ENCODE results near the gene BPIFB6.

The BPIFB6 gene

GRCh38 chr20:33064572-33065287 lies 33.3 kb downstream of the BPIFB6 start:
- DNase-seq, result no peak

GRCh38 chr20:33065785-33066184 lies 34.3 kb downstream of the BPIFB6 start:
- no peak for DNase-seq

GRCh38 chr20:33067806-33068205 lies 36.4 kb downstream of the BPIFB6 start:
- DNase-seq, result no peak

- no peak for DNase-seq
Measured at GRCh38 chr20:33068251-33068939, 36.9 kb downstream of the BPIFB6 start.

- DNase-seq, result no peak
Measured at GRCh38 chr20:33069673-33070072, 38.2 kb downstream of the BPIFB6 start.

- DNase-seq, result no peak
Measured at GRCh38 chr20:33070111-33071053, 38.9 kb downstream of the BPIFB6 start.

GRCh38 chr20:33071198-33071597 lies 39.8 kb downstream of the BPIFB6 start:
- DNase-seq, result no peak

GRCh38 chr20:33072362-33072761 lies 40.9 kb downstream of the BPIFB6 start:
- no peak for DNase-seq

- no peak for DNase-seq
Measured at GRCh38 chr20:33072813-33073212, 41.4 kb downstream of the BPIFB6 start.

- DNase-seq, result no peak
Measured at GRCh38 chr20:33074675-33075074, 43.2 kb downstream of the BPIFB6 start.

GRCh38 chr20:33075281-33075680 lies 43.8 kb downstream of the BPIFB6 start:
- no peak for DNase-seq

GRCh38 chr20:33076662-33077372 lies 45.4 kb downstream of the BPIFB6 start:
- peak; percentile 2 to 16 for DNase-seq

GRCh38 chr20:33079259-33079658 lies 47.8 kb downstream of the BPIFB6 start, which contains the start of gene BPIFB4:
Gene BPIFB4, plus strand, starts transcription at chr20:33079643. Its CDS starts 1,884 bp downstream, at chr20:33081527.
- DNase-seq, result no peak

- no peak for DNase-seq
Measured at GRCh38 chr20:33081411-33082154, 50.1 kb downstream of the BPIFB6 start.

- no peak for DNase-seq
Measured at GRCh38 chr20:33082546-33082945, 51.1 kb downstream of the BPIFB6 start.

- no peak for DNase-seq
Measured at GRCh38 chr20:33083544-33084340, 52.3 kb downstream of the BPIFB6 start.

- DNase-seq, result no peak
Measured at GRCh38 chr20:33084722-33085121, 53.3 kb downstream of the BPIFB6 start.

GRCh38 chr20:33086052-33086722 lies 54.7 kb downstream of the BPIFB6 start:
- DNase-seq, result no peak

- DNase-seq, result no peak
Measured at GRCh38 chr20:33091147-33091546, 59.7 kb downstream of the BPIFB6 start.

GRCh38 chr20:33091693-33092092 lies 60.2 kb downstream of the BPIFB6 start:
- DNase-seq, result no peak
